IPS DF 19.7 (cell line): Measurements from ENCODE around the gene CSH1.
"Not testable (repeated sequence)": the region's sequence is repeated elsewhere in the genome, so short reads cannot be mapped to it uniquely, and the experiment has no call there.

Source experiments
- DNase-seq: peaks from one replicate; pipeline ENCODE4 v3.0.0-alpha.2; 2013; ENCODE audit warnings: low read depth, low spot score

CSH1 gene

GRCh38 chr17:63896524-63897354, at the start of gene CSH1:
Gene CSH1, minus strand, starts transcription at chr17:63896574. Its CDS starts 63 bp downstream, at chr17:63896511.
- DNase-seq, result not testable (repeated sequence)

GRCh38 chr17:63945784-63946439, 49.5 kb upstream of the CSH1 start:
- DNase-seq, result no peak

- no peak for DNase-seq
Observed at GRCh38 chr17:63944736-63945499, 48.5 kb upstream of the CSH1 start.

GRCh38 chr17:63943745-63944144, 47.4 kb upstream of the CSH1 start:
- DNase-seq, result no peak

- DNase-seq, result no peak
Observed at GRCh38 chr17:63942309-63942985, 46.1 kb upstream of the CSH1 start.

GRCh38 chr17:63941751-63942150, 45.4 kb upstream of the CSH1 start:
- no peak for DNase-seq

- DNase-seq, result no peak
Observed at GRCh38 chr17:63941162-63941561, 44.8 kb upstream of the CSH1 start.

GRCh38 chr17:63940584-63940983, 44.2 kb upstream of the CSH1 start:
- no peak for DNase-seq

GRCh38 chr17:63939884-63940283, 43.5 kb upstream of the CSH1 start:
- DNase-seq, result no peak

- no peak for DNase-seq
Observed at GRCh38 chr17:63939401-63939800, 43.0 kb upstream of the CSH1 start.

- no peak for DNase-seq
Observed at GRCh38 chr17:63937920-63938319, 41.5 kb upstream of the CSH1 start.

- DNase-seq, result no peak
Observed at GRCh38 chr17:63937319-63937718, 40.9 kb upstream of the CSH1 start.

- DNase-seq, result no peak
Observed at GRCh38 chr17:63934183-63935112, 38.1 kb upstream of the CSH1 start.

- DNase-seq, result no peak
Observed at GRCh38 chr17:63933598-63933997, 37.2 kb upstream of the CSH1 start.

- no peak for DNase-seq
Observed at GRCh38 chr17:63932721-63933120, 36.3 kb upstream of the CSH1 start.

- DNase-seq, result no peak
Observed at GRCh38 chr17:63931981-63932561, 35.7 kb upstream of the CSH1 start, which contains the start of gene CD79B. Gene CD79B, minus strand, starts transcription at chr17:63932331. Its CDS starts 70 bp downstream, at chr17:63932261.

- DNase-seq, result no peak
Observed at GRCh38 chr17:63930951-63931575, 34.7 kb upstream of the CSH1 start.

GRCh38 chr17:63929860-63930766, 33.7 kb upstream of the CSH1 start:
- DNase-seq, result no peak
